HG03139 (cell line): ENCODE data around the gene BAX.

ENCODE experiments used
- ATAC-seq: cut with Tn5 transposase; IDR thresholded peaks from one replicate; pipeline ENCODE4 v1.9.1; 2021; ENCODE audit not compliant: unreplicated experiment

Gene BAX

GRCh38 chr19:49010453-49010852, 55.8 kb downstream of the BAX start:
- no peak for ATAC-seq

- no peak for ATAC-seq
Measured at GRCh38 chr19:49011194-49011593, 56.5 kb downstream of the BAX start.
